ENCODE data around the gene SIRPG. TPM values are rescaled to one million over a fixed set of nuclear protein-coding genes. Genes with fewer than 3 reads are reported as not detected.

The SIRPG gene
- total and polyA plus RNA-seq, 2 donors from 2014 or later: 2.5 TPM; not detected in 1

GRCh38 chr20:1587781-1588532, 69.6 kb downstream of the SIRPG start:
- Histone ChIP-seq H3K27ac (ENCODE audit: low read depth in 2 of 2, low read length in 2 of 2) (no peak overlapping the region), H3K9me3 (ENCODE audit: control insufficient read depth in 2 of 3, insufficient read depth in 1 of 3, low read length in 3 of 3) (no peaks in the 10 kb centered on the region), H3K27me3 (ENCODE audit: control insufficient read depth, insufficient read depth, low read length) (no peaks in the 10 kb centered on the region), H3K36me3 (ENCODE audit: control insufficient read depth in 2 of 3, insufficient read depth in 3 of 3, low read length in 3 of 3) (no peaks in the 10 kb centered on the region), H3K9ac (ENCODE audit: low read length in 3 of 3) (no peak overlapping the region), H3K4me3 (ENCODE audit: low read length in 3 of 3) (no peak overlapping the region), H3K4me1 (ENCODE audit: control insufficient read depth in 2 of 3, insufficient read depth in 2 of 3, low read depth in 1 of 3, low read length in 3 of 3) (no peaks in the 10 kb centered on the region)
- FAIRE-seq (no peak), DNase-seq (no peak)
- intact Hi-C loops (cut with DNase I): no loop called here
- TF ChIP-seq CTCF (IDR thresholded peaks at IDR 0.05; ENCODE audit: borderline replicate concordance, extremely low read depth, insufficient read depth): no peak

DNA sequence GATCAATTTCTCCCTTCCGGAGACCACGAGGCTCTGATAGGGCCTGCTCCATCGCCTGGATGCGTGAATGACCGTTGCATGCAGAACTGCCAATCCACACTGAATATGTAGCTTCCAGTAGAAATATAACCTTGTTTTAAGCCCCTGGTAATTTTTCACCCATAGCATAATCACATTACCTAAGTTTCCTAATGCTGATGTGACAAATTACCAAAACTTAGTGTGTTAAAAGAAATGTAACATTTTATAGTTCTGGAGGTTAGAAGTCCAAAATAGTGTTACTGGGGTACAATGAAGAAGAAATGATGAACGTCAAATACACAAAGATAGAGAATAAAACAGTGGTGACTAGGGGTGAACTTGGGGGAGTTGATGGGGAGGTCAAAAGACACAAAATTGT, 78.1 kb downstream of the SIRPG start:
- H3K27me3 ChIP-seq (ENCODE audit: control insufficient read depth, insufficient read depth, low read length): no peaks in the 10 kb centered on the region
- intact Hi-C loops (cut with DNase I): no loop called here
- H3K27ac ChIP-seq (ENCODE audit: low read depth in 2 of 2, low read length in 2 of 2): no peak overlapping the region

More for the DNA sequence above, 78.1 kb downstream of the SIRPG start:
- no peak for TF ChIP-seq CTCF (IDR thresholded peaks at IDR 0.05; ENCODE audit: borderline replicate concordance, extremely low read depth, insufficient read depth)
- no peak for FAIRE-seq
- Histone ChIP-seq H3K9me3 (ENCODE audit: control insufficient read depth in 2 of 3, insufficient read depth in 1 of 3, low read length in 3 of 3) (no peaks in the 10 kb centered on the region), H3K36me3 (ENCODE audit: control insufficient read depth in 2 of 3, insufficient read depth in 3 of 3, low read length in 3 of 3) (no peaks in the 10 kb centered on the region), H3K9ac (ENCODE audit: low read length in 3 of 3) (no peak overlapping the region), H3K4me3 (ENCODE audit: low read length in 3 of 3) (no peak overlapping the region), H3K4me1 (ENCODE audit: control insufficient read depth in 2 of 3, insufficient read depth in 2 of 3, low read depth in 1 of 3, low read length in 3 of 3) (no peaks in the 10 kb centered on the region)
- DNase-seq: no peak

Other genes with a start within 250 kb of the SIRPG start
- 78.2 TPM for gene NSFL1C, start 190.9 kb downstream of the SIRPG start, total RNA-seq
- 76.1 TPM for gene NSFL1C, start 190.9 kb downstream of the SIRPG start, polyA plus RNA-seq (ENCODE audit: insufficient read depth, low read depth, low replicate concordance)
- gene SIRPB2, start 166.4 kb downstream of the SIRPG start, total RNA-seq: 8.2 TPM
- gene SIRPB2, start 166.4 kb downstream of the SIRPG start, polyA plus RNA-seq (ENCODE audit: insufficient read depth, low read depth, low replicate concordance): 0.86 TPM
- gene SIRPD, start 100.1 kb downstream of the SIRPG start, total RNA-seq: 0.35 TPM
- not detected for gene SIRPD, start 100.1 kb downstream of the SIRPG start, polyA plus RNA-seq (ENCODE audit: insufficient read depth, low read depth, low replicate concordance)
- 8.2 TPM for gene SIRPB1, start 37.8 kb downstream of the SIRPG start, total RNA-seq
- gene SIRPB1, start 37.8 kb downstream of the SIRPG start, polyA plus RNA-seq (ENCODE audit: insufficient read depth, low read depth, low replicate concordance): 0.58 TPM
- gene SIRPA, start 237.6 kb upstream of the SIRPG start, total RNA-seq: 46.6 TPM
- gene SIRPA, start 237.6 kb upstream of the SIRPG start, polyA plus RNA-seq (ENCODE audit: insufficient read depth, low read depth, low replicate concordance): 24.7 TPM